Measurements from ENCODE around the gene PTPRN2.
"Not testable (repeated sequence)": the region's sequence is repeated elsewhere in the genome, so short reads cannot be mapped to it uniquely, and the experiment has no call there.

Gene PTPRN2

GRCh38 chr7:157744786-157745601, 842.6 kb downstream of the PTPRN2 start:
- no peak for DNase-seq

- no peak for DNase-seq
Measured at GRCh38 chr7:157743781-157744525, 843.7 kb downstream of the PTPRN2 start.

GRCh38 chr7:157740251-157740798, 847.3 kb downstream of the PTPRN2 start:
- no peak for DNase-seq

- DNase-seq: no peak
Measured at GRCh38 chr7:157739650-157740049, 848.0 kb downstream of the PTPRN2 start.

GRCh38 chr7:157739031-157739430, 848.6 kb downstream of the PTPRN2 start:
- no peak for DNase-seq

GRCh38 chr7:157738066-157738460, 849.6 kb downstream of the PTPRN2 start:
- no peak for DNase-seq

GRCh38 chr7:157737151-157738065, 850.2 kb downstream of the PTPRN2 start:
- DNase-seq: no peak

- DNase-seq: no peak
Measured at GRCh38 chr7:157736341-157736740, 851.3 kb downstream of the PTPRN2 start.

GRCh38 chr7:157735826-157736225, 851.8 kb downstream of the PTPRN2 start:
- no peak for DNase-seq

- DNase-seq: no peak
Measured at GRCh38 chr7:157734676-157735640, 852.7 kb downstream of the PTPRN2 start.

GRCh38 chr7:157733760-157734395, 853.7 kb downstream of the PTPRN2 start:
- DNase-seq: not testable (repeated sequence)

- DNase-seq: no peak
Measured at GRCh38 chr7:157731126-157731525, 856.5 kb downstream of the PTPRN2 start.

GRCh38 chr7:157730614-157731013, 857.0 kb downstream of the PTPRN2 start:
- no peak for DNase-seq

- DNase-seq: no peak
Measured at GRCh38 chr7:157729566-157729965, 858.1 kb downstream of the PTPRN2 start.

- no peak for DNase-seq
Measured at GRCh38 chr7:157727964-157728615, 859.5 kb downstream of the PTPRN2 start.

- no peak for DNase-seq
Measured at GRCh38 chr7:157726764-157727163, 860.9 kb downstream of the PTPRN2 start.

- not testable (repeated sequence) for DNase-seq
Measured at GRCh38 chr7:157725312-157725711, 862.3 kb downstream of the PTPRN2 start.

GRCh38 chr7:157723205-157723604, 864.4 kb downstream of the PTPRN2 start:
- no peak for DNase-seq

GRCh38 chr7:157722137-157723060, 865.2 kb downstream of the PTPRN2 start:
- DNase-seq: no peak
